ENCODE results near the gene INPP1. TPM values are rescaled to one million over a fixed set of nuclear protein-coding genes. Genes with fewer than 3 reads are reported as not detected.

INPP1 gene
- total RNA-seq, 2 experiments from 2014 or later, result not detected

DNA sequence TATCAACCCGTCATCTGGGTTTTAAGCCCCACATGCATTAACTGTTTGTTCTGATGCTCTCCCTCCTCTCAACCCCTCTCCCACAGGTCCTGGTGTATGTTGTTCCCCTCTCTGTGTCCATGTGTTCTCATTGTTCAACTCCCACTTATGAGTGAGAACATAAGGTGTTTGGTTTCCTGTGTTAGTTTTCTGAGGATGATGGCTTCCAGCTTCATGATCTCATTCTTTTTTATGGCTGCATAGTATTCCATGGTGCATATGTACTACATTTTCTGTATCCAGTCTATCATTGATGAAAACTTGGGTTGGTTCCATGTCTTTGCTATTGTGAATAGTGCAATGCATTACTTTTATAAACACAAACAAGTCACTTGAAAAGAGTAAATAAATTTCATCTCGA, 7.0 kb upstream of the INPP1 start:
- no peak overlapping the region for H3K27ac ChIP-seq (ENCODE audit: low read depth, low read length, poor library complexity, severe bottlenecking)
- H2AFZ ChIP-seq (ENCODE audit: low read length), result no peak overlapping the region
- H3K79me2 ChIP-seq (ENCODE audit: insufficient read depth, low read depth, low read length), result no peaks in the 10 kb centered on the region
- TF ChIP-seq, protein P1, sequence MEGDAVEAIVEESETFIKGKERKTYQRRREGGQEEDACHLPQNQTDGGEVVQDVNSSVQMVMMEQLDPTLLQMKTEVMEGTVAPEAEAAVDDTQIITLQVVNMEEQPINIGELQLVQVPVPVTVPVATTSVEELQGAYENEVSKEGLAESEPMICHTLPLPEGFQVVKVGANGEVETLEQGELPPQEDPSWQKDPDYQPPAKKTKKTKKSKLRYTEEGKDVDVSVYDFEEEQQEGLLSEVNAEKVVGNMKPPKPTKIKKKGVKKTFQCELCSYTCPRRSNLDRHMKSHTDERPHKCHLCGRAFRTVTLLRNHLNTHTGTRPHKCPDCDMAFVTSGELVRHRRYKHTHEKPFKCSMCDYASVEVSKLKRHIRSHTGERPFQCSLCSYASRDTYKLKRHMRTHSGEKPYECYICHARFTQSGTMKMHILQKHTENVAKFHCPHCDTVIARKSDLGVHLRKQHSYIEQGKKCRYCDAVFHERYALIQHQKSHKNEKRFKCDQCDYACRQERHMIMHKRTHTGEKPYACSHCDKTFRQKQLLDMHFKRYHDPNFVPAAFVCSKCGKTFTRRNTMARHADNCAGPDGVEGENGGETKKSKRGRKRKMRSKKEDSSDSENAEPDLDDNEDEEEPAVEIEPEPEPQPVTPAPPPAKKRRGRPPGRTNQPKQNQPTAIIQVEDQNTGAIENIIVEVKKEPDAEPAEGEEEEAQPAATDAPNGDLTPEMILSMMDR (conservative IDR thresholded peaks at IDR 0.05; ENCODE audit: low read length), result no peak
- TF ChIP-seq EZH2phosphoT487 (IDR thresholded peaks at IDR 0.05; ENCODE audit: borderline replicate concordance, low read depth, low read length), result no peak
- H3K9me3 ChIP-seq (ENCODE audit: low read length), result no peaks in the 10 kb centered on the region
- no peaks in the 10 kb centered on the region for H4K20me1 ChIP-seq (ENCODE audit: insufficient read depth, low read length)
- H3K36me3 ChIP-seq (ENCODE audit: insufficient read depth, low read length), result no peaks in the 10 kb centered on the region
- no peaks in the 10 kb centered on the region for H3K9me2 ChIP-seq (ENCODE audit: insufficient read depth, low read length)
- no peak for DNase-seq (ENCODE audit: low spot score)
- CTCF ChIA-PET (ENCODE audit: unreplicated experiment), result no interaction called here
- intact Hi-C loops (cut with micrococcal nuclease; ENCODE audit: unreplicated experiment), result no loop called here
- no peaks in the 10 kb centered on the region for H3K4me1 ChIP-seq (ENCODE audit: insufficient read depth, low read length, poor library complexity, severe bottlenecking)
- BruUV-seq (replicated peaks), result no TSS peak
- H3K4me3 ChIP-seq (ENCODE audit: low read depth, low read length, poor library complexity, severe bottlenecking), result no peak overlapping the region
- POLR2A ChIA-PET, result no interaction called here
- no peak overlapping the region for H3K4me2 ChIP-seq (ENCODE audit: low read length)

DNA sequence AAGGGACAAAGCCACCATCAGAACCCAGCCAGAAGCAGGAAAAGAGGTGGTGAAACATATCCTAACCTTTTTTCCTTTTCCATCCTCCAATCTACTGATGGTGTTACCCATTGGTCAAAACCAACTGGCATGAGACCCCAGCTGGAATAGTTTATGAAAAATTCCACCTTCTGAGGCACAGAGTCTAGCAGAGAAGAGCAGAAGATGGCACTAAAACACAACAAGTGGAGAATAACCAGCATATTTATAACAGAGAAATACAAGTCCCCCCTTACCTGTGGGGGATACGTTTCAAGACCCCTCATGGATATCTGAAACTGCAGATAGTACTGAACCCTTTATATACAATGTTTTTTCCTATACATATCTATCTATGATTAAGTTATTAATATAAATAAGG, 4.9 kb upstream of the INPP1 start:
- Histone ChIP-seq H3K79me2 (ENCODE audit: insufficient read depth, low read depth, low read length) (no peaks in the 10 kb centered on the region), H3K4me1 (ENCODE audit: insufficient read depth, low read length, poor library complexity, severe bottlenecking) (no peaks in the 10 kb centered on the region), H3K27ac (ENCODE audit: low read depth, low read length, poor library complexity, severe bottlenecking) (no peak overlapping the region), H2AFZ (ENCODE audit: low read length) (no peak overlapping the region), H3K4me3 (ENCODE audit: low read depth, low read length, poor library complexity, severe bottlenecking) (no peak overlapping the region), H3K4me2 (ENCODE audit: low read length) (no peak overlapping the region), H3K9me2 (ENCODE audit: insufficient read depth, low read length) (no peaks in the 10 kb centered on the region), H4K20me1 (ENCODE audit: insufficient read depth, low read length) (no peaks in the 10 kb centered on the region), H3K9me3 (ENCODE audit: low read length) (no peaks in the 10 kb centered on the region), H3K36me3 (ENCODE audit: insufficient read depth, low read length) (no peaks in the 10 kb centered on the region)
- intact Hi-C loops (cut with micrococcal nuclease; ENCODE audit: unreplicated experiment), result no loop called here
- no peak for TF ChIP-seq EZH2phosphoT487 (IDR thresholded peaks at IDR 0.05; ENCODE audit: borderline replicate concordance, low read depth, low read length)
- TF ChIP-seq, protein P1 (conservative IDR thresholded peaks at IDR 0.05; ENCODE audit: low read length), result no peak
- ChIA-PET POLR2A (no interaction called here), CTCF (ENCODE audit: unreplicated experiment) (no interaction called here)
- DNase-seq (ENCODE audit: low spot score), result no peak
- no TSS peak for BruUV-seq (replicated peaks)

DNA sequence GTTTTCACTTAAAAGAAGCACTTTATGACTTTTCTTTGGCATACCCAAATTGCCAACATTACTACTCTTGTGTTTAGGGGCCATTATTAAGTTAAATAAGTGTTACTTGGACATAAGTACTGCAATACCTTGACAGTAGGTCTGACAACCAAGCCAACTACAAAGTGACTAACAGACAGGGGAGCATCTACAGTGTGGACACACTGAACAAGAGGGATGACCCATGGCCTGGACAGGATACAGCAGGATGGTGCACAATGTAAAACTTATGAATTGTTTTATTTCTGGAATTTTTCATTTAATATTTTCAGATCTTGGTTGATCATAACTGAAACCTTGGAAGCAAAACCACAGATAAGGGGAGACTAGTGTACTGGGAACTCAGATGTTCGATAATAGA, 4.0 kb upstream of the INPP1 start:
- H3K9me2 ChIP-seq (ENCODE audit: insufficient read depth, low read length), result no peaks in the 10 kb centered on the region
- ChIA-PET POLR2A (no interaction called here), CTCF (ENCODE audit: unreplicated experiment) (no interaction called here)
- H3K4me3 ChIP-seq (ENCODE audit: low read depth, low read length, poor library complexity, severe bottlenecking), result no peak overlapping the region
- no TSS peak for BruUV-seq (replicated peaks)
- H3K36me3 ChIP-seq (ENCODE audit: insufficient read depth, low read length), result no peaks in the 10 kb centered on the region
- H4K20me1 ChIP-seq (ENCODE audit: insufficient read depth, low read length), result no peaks in the 10 kb centered on the region
- no peak overlapping the region for H3K27ac ChIP-seq (ENCODE audit: low read depth, low read length, poor library complexity, severe bottlenecking)
- DNase-seq (ENCODE audit: low spot score), result no peak
- no peak for TF ChIP-seq EZH2phosphoT487 (IDR thresholded peaks at IDR 0.05; ENCODE audit: borderline replicate concordance, low read depth, low read length)
- TF ChIP-seq, protein P1 (conservative IDR thresholded peaks at IDR 0.05; ENCODE audit: low read length), result no peak
- no peaks in the 10 kb centered on the region for H3K9me3 ChIP-seq (ENCODE audit: low read length)
- H2AFZ ChIP-seq (ENCODE audit: low read length), result no peak overlapping the region
- no peaks in the 10 kb centered on the region for H3K79me2 ChIP-seq (ENCODE audit: insufficient read depth, low read depth, low read length)
- intact Hi-C loops (cut with micrococcal nuclease; ENCODE audit: unreplicated experiment), result no loop called here
- H3K4me2 ChIP-seq (ENCODE audit: low read length), result no peak overlapping the region
- no peaks in the 10 kb centered on the region for H3K4me1 ChIP-seq (ENCODE audit: insufficient read depth, low read length, poor library complexity, severe bottlenecking)

Data from OCI-LY7 (cell line).